DND-41 (cell line): ENCODE measurements around the gene CHMP5.

ENCODE experiments used
- EZH2 ChIP-seq: IDR thresholded peaks from 3 replicates; pipeline ENCODE4 v1.6.1; 2012; ENCODE audit warnings: borderline replicate concordance, low read depth, mild to moderate bottlenecking, moderate library complexity, low read length, inconsistent platforms; ENCODE audit not compliant: severe bottlenecking
- TF ChIP-seq, protein P1 (sequence below): IDR thresholded peaks from 2 replicates; pipeline ENCODE4 v1.5.1; 2012; ENCODE audit warnings: borderline replicate concordance, low read length, moderate library complexity, mild to moderate bottlenecking; ENCODE audit not compliant: poor library complexity, severe bottlenecking; ENCODE audit errors: extremely low read depth

DNA sequence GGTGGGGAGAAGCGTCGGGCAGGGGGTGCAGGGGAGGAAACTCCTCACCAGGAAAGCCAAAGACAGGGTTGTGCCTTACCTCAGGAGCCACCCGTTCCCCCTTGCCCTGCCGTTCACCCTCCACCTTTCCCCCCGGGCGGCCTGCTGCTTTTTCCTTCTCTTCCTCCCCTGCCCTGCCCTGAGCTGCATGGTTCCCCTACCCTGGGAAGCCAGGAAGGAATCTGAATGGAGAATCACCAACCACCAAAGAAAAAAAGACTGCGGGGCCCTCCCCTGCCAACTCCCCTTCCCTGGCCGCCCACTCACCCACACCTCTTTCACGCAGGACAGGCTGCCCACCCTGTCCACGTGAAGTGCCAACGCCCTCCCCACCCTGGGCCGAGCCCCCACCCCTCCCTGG lies 24.6 kb downstream of the CHMP5 start:
- TF ChIP-seq, protein P1, sequence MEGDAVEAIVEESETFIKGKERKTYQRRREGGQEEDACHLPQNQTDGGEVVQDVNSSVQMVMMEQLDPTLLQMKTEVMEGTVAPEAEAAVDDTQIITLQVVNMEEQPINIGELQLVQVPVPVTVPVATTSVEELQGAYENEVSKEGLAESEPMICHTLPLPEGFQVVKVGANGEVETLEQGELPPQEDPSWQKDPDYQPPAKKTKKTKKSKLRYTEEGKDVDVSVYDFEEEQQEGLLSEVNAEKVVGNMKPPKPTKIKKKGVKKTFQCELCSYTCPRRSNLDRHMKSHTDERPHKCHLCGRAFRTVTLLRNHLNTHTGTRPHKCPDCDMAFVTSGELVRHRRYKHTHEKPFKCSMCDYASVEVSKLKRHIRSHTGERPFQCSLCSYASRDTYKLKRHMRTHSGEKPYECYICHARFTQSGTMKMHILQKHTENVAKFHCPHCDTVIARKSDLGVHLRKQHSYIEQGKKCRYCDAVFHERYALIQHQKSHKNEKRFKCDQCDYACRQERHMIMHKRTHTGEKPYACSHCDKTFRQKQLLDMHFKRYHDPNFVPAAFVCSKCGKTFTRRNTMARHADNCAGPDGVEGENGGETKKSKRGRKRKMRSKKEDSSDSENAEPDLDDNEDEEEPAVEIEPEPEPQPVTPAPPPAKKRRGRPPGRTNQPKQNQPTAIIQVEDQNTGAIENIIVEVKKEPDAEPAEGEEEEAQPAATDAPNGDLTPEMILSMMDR = no peak
- TF ChIP-seq EZH2 = no peak
